ENCODE results near the gene SPRING1.

GRCh38 chr12:116750298-116750697, 12.4 kb upstream of the SPRING1 start:
- TF ChIP-seq POLR2AphosphoS5 (IDR thresholded peaks at IDR 0.05): no peak
- no peak for TF ChIP-seq CTCF (IDR thresholded peaks at IDR 0.05 in 8 of 11, conservative IDR thresholded peaks at IDR 0.05 in 3 of 11)
